C4-2B (cell line): ENCODE measurements around the gene LPP.

Experiments used
- ZFX ChIP-seq: fragments of 450-650 bp; IDR thresholded peaks from 2 replicates; pipeline ENCODE4 v1.6.1; 2017
- TF ChIP-seq, protein P1 (sequence below): fragments of 450-650 bp; conservative IDR thresholded peaks from 2 replicates; pipeline ENCODE4 v1.5.1; 2017; ENCODE audit warnings: mild to moderate bottlenecking

DNA sequence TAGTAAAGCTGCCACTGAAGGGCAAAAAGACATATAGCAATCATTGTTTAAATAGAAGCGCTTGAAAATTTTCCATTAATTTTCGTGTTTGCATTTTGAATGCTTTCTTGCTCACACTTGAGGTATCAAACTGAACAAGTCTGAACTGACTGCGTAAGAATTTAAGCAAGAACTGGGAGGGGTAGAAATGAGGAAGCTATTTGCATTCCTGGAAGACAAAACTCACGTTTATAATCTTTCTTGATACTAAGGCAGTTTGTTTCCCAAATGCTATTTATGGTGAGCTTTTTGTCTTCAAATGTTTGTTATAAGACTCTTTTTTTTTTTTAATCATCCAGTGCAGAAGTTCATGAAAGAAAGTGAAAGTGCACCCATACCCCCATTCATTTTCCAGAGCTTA is 518.0 kb downstream of the LPP start:
- TF ChIP-seq, protein P1, sequence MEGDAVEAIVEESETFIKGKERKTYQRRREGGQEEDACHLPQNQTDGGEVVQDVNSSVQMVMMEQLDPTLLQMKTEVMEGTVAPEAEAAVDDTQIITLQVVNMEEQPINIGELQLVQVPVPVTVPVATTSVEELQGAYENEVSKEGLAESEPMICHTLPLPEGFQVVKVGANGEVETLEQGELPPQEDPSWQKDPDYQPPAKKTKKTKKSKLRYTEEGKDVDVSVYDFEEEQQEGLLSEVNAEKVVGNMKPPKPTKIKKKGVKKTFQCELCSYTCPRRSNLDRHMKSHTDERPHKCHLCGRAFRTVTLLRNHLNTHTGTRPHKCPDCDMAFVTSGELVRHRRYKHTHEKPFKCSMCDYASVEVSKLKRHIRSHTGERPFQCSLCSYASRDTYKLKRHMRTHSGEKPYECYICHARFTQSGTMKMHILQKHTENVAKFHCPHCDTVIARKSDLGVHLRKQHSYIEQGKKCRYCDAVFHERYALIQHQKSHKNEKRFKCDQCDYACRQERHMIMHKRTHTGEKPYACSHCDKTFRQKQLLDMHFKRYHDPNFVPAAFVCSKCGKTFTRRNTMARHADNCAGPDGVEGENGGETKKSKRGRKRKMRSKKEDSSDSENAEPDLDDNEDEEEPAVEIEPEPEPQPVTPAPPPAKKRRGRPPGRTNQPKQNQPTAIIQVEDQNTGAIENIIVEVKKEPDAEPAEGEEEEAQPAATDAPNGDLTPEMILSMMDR, result no peak
- TF ChIP-seq ZFX, result no peak
